ENCODE data around the gene HHLA2. TPM values are rescaled to one million over a fixed set of nuclear protein-coding genes. Genes with fewer than 3 reads are reported as not detected.

The HHLA2 gene
- total and polyA plus RNA-seq, 7 donors = 0.71 to 97.8 (median 71.7) TPM; not detected in 3

- peaks cover 0 to 2% (median 0%) of the 10 kb centered on the region in 4 donors for H3K9me3 ChIP-seq
- intact Hi-C loops (cut with DNase I) = no loop called here
- H3K36me3 ChIP-seq = no peaks in the 10 kb centered on the region
- H3K4me3 ChIP-seq = no peak overlapping the region
- H3K4me1 ChIP-seq = peaks cover 0 to 11% (median 0%) of the 10 kb centered on the region in 4 donors
- H3K27me3 ChIP-seq = no peaks in the 10 kb centered on the region
- no peak overlapping the region for H3K27ac ChIP-seq
- TF ChIP-seq EP300 (IDR thresholded peaks at IDR 0.05) (no peak), POLR2AphosphoS5 (IDR thresholded peaks at IDR 0.05) (no peak), POLR2A (IDR thresholded peaks at IDR 0.05) (no peak)
- TF ChIP-seq, protein P1, sequence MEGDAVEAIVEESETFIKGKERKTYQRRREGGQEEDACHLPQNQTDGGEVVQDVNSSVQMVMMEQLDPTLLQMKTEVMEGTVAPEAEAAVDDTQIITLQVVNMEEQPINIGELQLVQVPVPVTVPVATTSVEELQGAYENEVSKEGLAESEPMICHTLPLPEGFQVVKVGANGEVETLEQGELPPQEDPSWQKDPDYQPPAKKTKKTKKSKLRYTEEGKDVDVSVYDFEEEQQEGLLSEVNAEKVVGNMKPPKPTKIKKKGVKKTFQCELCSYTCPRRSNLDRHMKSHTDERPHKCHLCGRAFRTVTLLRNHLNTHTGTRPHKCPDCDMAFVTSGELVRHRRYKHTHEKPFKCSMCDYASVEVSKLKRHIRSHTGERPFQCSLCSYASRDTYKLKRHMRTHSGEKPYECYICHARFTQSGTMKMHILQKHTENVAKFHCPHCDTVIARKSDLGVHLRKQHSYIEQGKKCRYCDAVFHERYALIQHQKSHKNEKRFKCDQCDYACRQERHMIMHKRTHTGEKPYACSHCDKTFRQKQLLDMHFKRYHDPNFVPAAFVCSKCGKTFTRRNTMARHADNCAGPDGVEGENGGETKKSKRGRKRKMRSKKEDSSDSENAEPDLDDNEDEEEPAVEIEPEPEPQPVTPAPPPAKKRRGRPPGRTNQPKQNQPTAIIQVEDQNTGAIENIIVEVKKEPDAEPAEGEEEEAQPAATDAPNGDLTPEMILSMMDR (IDR thresholded peaks at IDR 0.05) = no peak
- 44 to 53% methylated on average over 4 of the region's 4 CpGs for WGBS, 2 donors
- no peak for DNase-seq
Observed at GRCh38 chr3:108328821-108329486, 32.6 kb downstream of the HHLA2 start.

- 89 to 94% methylated on average over 5 of the region's 5 CpGs for WGBS, 2 donors
- DNase-seq = no peak
- Histone ChIP-seq H3K27me3 (no peaks in the 10 kb centered on the region), H3K36me3 (no peaks in the 10 kb centered on the region), H3K27ac (no peak overlapping the region), H3K4me3 (no peak overlapping the region), H3K9me3 (peaks cover 0 to 2% (median 0%) of the 10 kb centered on the region in 4 donors), H3K4me1 (peaks cover 0 to 11% (median 0%) of the 10 kb centered on the region in 4 donors)
- intact Hi-C loops (cut with DNase I) = no loop called here
- TF ChIP-seq POLR2A (IDR thresholded peaks at IDR 0.05) (no peak), EP300 (IDR thresholded peaks at IDR 0.05) (no peak), POLR2AphosphoS5 (IDR thresholded peaks at IDR 0.05) (no peak)
- TF ChIP-seq, protein P1 (IDR thresholded peaks at IDR 0.05) = no peak
Observed at GRCh38 chr3:108329508-108329907, 33.2 kb downstream of the HHLA2 start.

- peaks cover 0 to 2% (median 0%) of the 10 kb centered on the region in 4 donors for H3K9me3 ChIP-seq
- H3K36me3 ChIP-seq = no peaks in the 10 kb centered on the region
- intact Hi-C loops (cut with DNase I) = no loop called here
- TF ChIP-seq, protein P1 (IDR thresholded peaks at IDR 0.05) = no peak
- TF ChIP-seq EP300 (IDR thresholded peaks at IDR 0.05) = no peak
- no peak for TF ChIP-seq POLR2A (IDR thresholded peaks at IDR 0.05)
- TF ChIP-seq POLR2AphosphoS5 (IDR thresholded peaks at IDR 0.05) = no peak
- peaks cover 0 to 11% (median 0%) of the 10 kb centered on the region in 4 donors for H3K4me1 ChIP-seq
- H3K27ac ChIP-seq = no peak overlapping the region
- no peaks in the 10 kb centered on the region for H3K27me3 ChIP-seq
- DNase-seq = no peak
- no peak overlapping the region for H3K4me3 ChIP-seq
Observed at GRCh38 chr3:108329947-108330346, 33.6 kb downstream of the HHLA2 start.

- Histone ChIP-seq H3K27me3 (no peaks in the 10 kb centered on the region), H3K36me3 (no peaks in the 10 kb centered on the region), H3K27ac (no peak overlapping the region), H3K9me3 (no peaks in the 10 kb centered on the region), H3K4me1 (peaks cover 0 to 11% (median 0%) of the 10 kb centered on the region in 4 donors), H3K4me3 (no peak overlapping the region)
- 92 to 95% methylated on average over 3 of the region's 3 CpGs for WGBS, 2 donors
- no peak for TF ChIP-seq POLR2A (IDR thresholded peaks at IDR 0.05)
- TF ChIP-seq, protein P1 (IDR thresholded peaks at IDR 0.05) = no peak
- no peak for TF ChIP-seq EP300 (IDR thresholded peaks at IDR 0.05)
- no peak for TF ChIP-seq POLR2AphosphoS5 (IDR thresholded peaks at IDR 0.05)
- intact Hi-C loops (cut with DNase I) = no loop called here
- DNase-seq = no peak
Observed at GRCh38 chr3:108331792-108332191, 35.4 kb downstream of the HHLA2 start.

All from sigmoid colon (tissue), 7 donors.